GM13977 (cell line): ENCODE data around the gene ASTN1.

Experiments used
- DNase-seq: peaks from one replicate; pipeline ENCODE4 v3.0.0; 2012; ENCODE audit warnings: low spot score
- in situ Hi-C: fragments of 300-500 bp; cut with MboI; formaldehyde crosslinking; loops from one replicate; pipeline ENCODE4 v1.12.0; 2022; ENCODE audit warnings: low sequenced_read_pairs, low pct_unique_long_range_greater_than_20kb, mixed read lengths, inconsistent platforms; ENCODE audit not compliant: unreplicated experiment
- TF ChIP-seq, protein P1 (sequence below): IDR thresholded peaks from 2 replicates; pipeline ENCODE4 v1.5.1; 2012; ENCODE audit warnings: mild to moderate bottlenecking, control low read depth; ENCODE audit not compliant: insufficient read depth; ENCODE audit errors: extremely low read depth, missing control alignments

ASTN1 gene

GRCh38 chr1:176994931-176995596, 169.4 kb downstream of the ASTN1 start:
- in situ Hi-C loops = no loop called here
- TF ChIP-seq, protein P1, sequence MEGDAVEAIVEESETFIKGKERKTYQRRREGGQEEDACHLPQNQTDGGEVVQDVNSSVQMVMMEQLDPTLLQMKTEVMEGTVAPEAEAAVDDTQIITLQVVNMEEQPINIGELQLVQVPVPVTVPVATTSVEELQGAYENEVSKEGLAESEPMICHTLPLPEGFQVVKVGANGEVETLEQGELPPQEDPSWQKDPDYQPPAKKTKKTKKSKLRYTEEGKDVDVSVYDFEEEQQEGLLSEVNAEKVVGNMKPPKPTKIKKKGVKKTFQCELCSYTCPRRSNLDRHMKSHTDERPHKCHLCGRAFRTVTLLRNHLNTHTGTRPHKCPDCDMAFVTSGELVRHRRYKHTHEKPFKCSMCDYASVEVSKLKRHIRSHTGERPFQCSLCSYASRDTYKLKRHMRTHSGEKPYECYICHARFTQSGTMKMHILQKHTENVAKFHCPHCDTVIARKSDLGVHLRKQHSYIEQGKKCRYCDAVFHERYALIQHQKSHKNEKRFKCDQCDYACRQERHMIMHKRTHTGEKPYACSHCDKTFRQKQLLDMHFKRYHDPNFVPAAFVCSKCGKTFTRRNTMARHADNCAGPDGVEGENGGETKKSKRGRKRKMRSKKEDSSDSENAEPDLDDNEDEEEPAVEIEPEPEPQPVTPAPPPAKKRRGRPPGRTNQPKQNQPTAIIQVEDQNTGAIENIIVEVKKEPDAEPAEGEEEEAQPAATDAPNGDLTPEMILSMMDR = no peak
- DNase-seq = no peak

GRCh38 chr1:176993587-176993986, 170.9 kb downstream of the ASTN1 start:
- no peak for DNase-seq
- TF ChIP-seq, protein P1 = no peak
- in situ Hi-C loops = no loop called here

GRCh38 chr1:176989754-176990153, 174.8 kb downstream of the ASTN1 start:
- TF ChIP-seq, protein P1 = no peak
- DNase-seq = no peak
- in situ Hi-C loops = no loop called here

DNA sequence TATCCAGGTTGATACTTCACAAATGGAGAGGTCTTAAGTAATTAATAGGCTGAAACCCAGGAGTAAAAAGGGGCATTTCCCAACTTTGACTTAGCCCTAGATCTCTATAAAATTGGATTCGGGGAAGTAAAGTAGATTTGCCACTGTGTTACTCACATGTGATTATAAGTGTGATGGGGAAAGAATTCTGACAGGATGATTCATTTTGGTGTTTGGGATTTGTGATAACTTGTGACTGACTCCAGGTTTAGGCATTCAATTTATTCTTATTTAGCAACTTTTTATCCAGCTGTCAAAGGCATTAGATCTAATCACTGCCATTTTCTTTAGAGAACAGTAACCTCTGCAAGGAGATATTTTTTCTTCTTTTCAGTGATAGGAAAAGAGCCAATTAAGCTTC, 175.5 kb downstream of the ASTN1 start:
- TF ChIP-seq, protein P1 = no peak
- in situ Hi-C loops = no loop called here
- DNase-seq = no peak

DNA sequence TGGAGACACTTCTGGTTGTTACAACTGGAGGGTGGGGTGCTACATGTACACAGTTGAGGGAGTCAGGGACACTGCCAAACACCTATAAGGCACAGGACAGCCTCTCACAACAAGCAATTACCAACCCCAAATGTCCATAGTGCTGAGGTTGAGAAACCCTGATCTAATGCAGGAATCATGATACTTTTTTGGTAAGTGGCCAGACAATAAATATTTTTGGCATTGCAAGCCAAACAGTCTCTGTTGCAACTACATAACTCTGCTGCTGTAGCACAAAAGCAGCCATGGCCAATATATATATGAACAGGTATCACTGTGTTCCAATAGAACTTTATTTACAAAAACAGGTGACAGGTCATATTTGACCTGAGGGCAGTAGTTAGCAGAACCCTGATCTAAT, 177.5 kb downstream of the ASTN1 start:
- DNase-seq = no peak

DNA sequence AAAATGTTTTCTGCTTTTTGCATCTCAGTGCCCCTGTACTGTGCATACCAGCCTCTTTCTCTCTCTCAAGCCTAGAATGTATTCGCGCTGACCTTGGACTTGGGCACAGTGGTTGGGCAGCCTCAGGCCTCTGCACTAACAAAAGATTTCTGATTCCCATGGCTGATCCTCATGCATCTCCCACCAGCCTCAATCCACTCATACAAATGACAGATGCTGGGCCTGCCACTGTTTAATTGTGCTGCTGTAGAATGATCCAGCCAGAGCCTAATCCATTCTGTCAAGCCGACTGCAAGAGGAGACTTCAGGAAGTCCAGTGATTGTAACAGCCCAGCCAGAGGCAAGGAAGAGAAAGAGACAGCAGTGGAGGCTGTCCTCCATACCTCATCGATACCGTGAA, 180.8 kb downstream of the ASTN1 start:
- no peak for DNase-seq
- in situ Hi-C loops = no loop called here
- TF ChIP-seq, protein P1 = no peak

More for the DNA sequence above, 177.5 kb downstream of the ASTN1 start:
- in situ Hi-C loops = no loop called here
- TF ChIP-seq, protein P1 = no peak

- in situ Hi-C loops = no loop called here
- DNase-seq = no peak
- TF ChIP-seq, protein P1 = no peak
Observed at GRCh38 chr1:176976771-176977170, 187.7 kb downstream of the ASTN1 start.
